Fibroblast of skin of right biceps (primary cell): ENCODE data around the gene NAPSA.
"Not testable (repeated sequence)": the region's sequence is repeated elsewhere in the genome, so short reads cannot be mapped to it uniquely, and the experiment has no call there.

ENCODE experiments used
- DNase-seq: peaks from one replicate; pipeline ENCODE4 v3.0.0-alpha.2; 2013

The NAPSA gene

DNA sequence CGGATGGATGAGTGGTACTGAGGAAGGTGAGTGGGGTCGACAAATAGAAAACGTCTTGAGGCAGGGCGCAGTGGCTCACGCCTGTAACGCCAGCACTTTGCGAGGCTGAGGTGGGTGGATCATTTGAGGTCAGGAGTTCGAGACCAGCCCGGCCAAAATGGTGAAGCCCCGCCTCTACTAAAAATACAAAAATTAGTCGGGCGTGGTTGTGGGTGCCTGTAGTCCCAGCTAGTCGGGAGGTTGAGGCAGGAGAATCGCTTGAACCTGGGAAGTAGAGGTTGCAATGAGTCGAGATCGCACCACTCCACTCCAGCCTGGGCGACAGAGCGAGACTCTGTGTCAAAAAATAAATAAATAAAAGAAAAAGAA, 35.5 kb downstream of the NAPSA start:
- not testable (repeated sequence) for DNase-seq

DNA sequence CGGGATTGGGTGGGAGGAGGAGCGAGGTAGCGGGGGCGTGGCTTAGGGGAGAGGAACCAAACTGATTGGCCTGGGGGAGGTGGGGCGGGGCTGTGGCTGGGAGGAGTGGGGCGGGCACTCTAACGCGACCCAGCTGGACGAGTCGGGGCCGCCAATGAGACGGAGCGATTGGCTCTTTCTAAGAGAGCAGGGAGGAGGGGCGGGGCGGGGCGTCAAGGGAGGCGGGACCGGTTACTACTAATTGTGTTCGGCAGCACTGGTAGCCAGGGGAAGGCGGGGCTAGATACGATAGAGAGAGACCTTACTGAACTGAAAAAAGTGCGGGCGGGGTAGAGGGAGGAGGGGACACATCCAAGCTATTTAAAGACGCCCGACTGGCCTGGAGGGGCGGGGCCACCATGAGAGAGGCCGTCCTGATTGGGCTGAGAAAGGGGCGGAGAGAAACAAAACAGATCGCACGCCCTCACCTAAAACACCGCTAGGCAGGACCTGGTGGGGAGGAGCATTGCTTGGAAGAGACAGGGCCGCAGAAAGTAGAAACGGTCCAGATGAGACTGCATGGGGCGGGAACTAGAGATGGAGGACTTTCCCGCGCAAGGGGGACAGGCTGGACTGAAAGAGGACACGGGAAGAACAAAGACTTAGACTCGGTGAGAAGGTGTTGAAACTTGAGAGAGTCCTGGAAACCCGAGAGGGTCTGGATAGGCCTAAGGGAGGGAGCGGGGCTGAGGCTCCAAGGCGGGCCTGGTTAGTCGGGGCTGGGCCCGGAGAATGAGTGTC, 36.1 kb downstream of the NAPSA start, which contains the start of gene KCNC3:
Gene KCNC3 (minus strand): TSS at position 232 of the 780 bp plus-strand sequence. CDS start 295 bp downstream, outside the sequence.
- DNase-seq: peak; percentile 94

DNA sequence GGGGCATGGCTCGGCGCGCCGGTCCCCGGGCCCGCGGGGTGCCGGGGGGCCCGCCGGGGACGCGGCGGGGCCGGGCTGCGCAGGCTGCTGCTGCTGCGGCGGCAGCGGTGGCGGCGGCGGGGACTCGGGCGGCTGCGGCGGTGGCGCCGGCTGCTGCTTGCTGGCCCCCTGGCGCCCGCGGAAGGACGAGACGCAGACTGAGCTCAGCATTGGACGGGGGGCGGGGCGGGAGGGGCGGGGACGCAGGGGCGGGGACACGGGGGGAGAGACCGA, 36.6 kb downstream of the NAPSA start:
- no peak for DNase-seq

DNA sequence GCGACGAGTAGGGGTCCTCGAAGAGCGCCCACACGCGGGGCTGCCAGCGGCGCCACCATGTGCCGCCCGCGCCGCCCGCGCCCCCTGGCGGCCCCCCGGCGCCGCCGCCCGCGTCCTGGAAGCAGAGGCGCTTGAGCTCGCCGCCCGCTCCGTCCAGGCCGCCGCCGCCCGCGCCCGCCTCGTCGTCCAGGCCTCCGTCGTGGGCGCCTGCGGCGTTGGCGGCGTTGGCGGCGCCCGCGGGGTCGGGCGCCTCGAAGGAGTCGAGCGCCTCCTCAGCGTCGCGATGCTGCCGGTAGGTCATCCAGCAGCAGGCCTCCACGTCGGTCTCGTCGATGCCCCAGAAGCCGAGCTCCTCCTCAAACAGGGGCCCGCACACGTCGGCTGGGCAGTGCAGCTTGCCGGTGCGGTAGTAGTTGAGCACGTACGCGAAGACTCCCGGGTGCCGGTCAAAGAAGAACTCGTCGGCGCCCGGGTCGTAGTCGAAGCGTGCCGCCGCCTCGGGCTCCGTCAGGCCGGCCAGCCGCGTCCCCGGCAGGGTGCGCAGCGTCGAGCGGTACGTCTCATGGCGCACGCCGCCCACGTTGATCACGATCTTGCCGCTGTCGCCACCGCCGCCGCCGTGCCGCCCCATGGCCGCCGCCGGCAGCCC, 37.1 kb downstream of the NAPSA start:
- peak; percentile 7 for DNase-seq

DNA sequence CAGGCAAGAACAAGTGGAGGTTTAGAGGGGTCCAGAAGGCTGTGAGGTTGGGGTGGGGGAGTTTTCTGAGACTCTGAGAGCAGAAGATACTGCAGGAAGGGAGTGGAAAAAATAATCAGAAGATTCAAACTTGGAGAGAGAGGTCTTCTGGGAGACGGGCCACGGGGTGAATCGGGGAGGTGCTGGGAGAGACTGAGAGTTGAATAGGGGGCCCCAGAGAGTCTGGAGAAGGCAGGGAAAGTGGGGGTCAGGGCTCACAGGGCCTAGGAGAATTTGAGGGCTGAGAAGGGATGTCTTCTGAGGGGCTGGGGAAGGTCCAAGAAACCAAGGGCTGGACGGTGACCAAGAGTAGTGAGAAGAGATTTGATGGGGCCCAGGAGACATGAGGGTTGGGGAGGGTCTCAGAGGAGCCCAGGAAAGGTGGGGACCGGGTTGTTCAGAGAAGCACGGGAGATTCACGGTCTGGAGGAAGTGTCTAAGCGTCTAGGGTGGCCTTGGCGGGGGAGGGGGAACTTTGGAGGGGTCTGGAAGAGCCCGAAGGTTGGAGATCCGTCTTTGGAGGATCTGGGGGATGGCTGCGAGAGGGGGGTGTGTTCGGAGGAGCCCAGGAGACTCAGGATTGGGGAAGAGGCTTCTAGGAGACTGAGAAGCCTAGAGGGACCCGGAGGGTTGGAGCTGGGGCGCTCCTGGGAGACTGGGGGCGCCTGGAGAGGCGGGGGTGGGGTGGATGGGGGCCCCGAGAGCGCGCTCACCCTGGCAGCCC, 37.8 kb downstream of the NAPSA start:
- DNase-seq: no peak

DNA sequence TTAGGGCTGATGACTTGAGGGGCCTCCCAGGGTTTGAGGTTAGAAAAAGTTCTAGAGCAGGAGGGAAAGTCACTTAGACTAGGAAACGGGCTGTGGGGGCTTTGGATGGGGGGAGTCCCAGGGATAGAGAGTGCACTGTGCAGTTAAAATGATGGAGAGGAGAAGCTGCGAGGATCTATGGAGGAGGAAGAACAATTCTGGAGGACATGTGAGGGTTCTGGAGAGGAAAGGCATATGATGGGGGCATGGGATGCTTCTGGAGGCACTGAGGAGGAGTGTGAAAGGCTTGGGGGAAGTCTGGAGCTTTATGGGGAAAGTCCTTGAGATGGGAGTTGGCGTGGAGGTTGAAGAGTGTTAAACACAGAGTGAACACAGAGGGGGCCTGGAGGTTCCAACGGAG, 38.4 kb downstream of the NAPSA start:
- DNase-seq: no peak

DNA sequence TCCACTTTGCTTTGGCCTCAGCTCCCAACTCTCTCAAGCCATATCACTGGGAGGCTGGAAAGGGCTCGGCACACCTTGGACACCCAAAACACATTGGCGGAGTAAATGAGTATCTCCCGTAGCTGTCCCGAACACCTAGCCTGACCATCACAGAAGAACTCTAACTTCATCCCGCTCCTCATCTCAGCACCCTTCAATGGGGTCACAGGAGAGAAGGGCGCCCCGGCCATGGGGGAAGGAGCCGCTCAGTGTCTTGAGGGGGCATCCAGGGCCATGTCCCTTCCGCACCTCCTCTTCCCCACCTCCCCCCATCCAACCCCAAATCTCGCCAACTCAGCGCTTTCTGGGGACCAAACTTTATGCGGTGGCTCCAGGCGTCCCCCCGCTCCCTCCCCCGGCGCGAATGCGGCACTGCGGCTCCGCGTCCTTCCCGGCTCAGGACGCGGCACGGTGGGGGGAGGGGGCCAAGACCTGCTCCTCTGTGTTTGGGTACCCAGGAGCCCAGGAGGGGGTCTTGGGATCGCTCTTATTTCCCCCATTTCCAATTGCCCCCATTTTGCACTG, 39.3 kb downstream of the NAPSA start:
- DNase-seq: no peak

DNA sequence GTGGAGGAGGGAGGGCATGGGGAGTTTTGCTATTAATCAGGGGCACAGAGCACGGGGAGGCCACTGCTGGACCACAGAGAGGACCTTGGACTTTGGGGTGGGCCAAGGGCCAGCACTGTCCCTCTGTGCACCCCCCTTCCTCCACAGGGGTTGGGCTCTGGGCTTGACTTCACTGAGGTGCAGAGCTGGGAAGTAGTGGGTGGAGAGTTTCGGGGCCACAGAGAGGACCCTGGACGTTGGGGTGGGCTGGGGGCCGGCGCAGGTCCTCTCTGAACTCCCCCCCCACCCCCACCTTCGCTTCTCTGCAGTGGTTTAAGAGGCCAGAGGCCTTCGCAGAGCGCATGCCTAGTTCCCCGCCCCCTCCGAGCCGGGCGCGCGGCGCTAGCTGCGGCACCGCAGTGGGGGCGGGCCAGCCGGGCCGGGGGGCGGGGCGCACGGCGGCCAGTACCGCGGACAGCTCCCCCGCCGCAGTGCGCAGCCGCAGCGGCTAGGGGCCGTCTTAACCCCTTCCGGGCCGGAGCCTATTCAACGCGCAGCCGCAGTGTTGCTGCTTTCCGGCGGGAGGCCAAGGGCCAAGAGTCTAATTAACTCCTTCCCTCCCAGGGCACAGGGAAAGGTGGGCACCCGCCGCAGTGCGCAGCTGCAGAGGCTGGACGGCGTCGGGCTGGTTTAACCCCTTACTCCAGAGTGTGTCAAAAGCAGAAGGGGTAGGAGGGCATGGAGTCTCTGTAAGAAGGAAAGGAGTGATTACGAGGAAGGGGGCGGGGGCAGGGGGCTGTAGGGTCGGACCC, 39.9 kb downstream of the NAPSA start:
- DNase-seq: peak; percentile 38

DNA sequence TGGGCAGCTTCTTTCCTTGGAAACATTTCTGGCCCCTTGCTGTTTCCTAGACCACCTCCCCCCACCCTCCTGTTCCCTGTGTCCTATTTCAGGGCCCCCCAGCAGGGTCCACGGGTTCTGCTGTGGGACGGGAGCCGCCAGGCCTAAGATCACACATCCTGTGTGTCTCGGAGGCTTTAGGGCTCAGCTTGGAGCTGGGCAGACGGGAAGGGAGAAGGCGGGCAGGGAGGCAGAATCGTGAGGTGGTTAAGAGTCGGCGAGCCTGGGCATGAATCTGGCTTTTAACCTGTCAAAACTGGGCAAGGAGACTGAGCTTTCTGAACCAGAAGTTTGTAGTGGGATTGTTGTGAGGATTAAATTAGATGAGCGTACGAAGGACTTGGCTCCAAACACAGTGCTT, 41.1 kb downstream of the NAPSA start:
- DNase-seq: no peak

DNA sequence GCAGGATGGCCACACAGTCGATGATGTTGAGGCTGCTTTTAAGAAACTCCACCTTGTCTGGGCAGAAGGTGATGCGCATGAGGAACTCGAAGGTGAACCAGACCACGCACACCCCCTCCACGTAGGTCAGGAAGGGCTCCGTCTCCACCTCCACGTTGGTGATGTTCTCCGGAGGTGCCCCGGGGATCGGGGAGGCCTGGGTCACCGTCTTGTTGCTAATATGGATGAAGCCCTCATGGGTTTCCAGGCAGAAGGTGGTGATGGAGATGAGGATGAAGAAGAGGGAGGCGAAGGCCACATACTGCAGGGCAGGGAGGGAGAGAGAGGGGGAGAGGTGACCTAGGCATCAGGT, 41.7 kb downstream of the NAPSA start:
- DNase-seq: no peak

DNA sequence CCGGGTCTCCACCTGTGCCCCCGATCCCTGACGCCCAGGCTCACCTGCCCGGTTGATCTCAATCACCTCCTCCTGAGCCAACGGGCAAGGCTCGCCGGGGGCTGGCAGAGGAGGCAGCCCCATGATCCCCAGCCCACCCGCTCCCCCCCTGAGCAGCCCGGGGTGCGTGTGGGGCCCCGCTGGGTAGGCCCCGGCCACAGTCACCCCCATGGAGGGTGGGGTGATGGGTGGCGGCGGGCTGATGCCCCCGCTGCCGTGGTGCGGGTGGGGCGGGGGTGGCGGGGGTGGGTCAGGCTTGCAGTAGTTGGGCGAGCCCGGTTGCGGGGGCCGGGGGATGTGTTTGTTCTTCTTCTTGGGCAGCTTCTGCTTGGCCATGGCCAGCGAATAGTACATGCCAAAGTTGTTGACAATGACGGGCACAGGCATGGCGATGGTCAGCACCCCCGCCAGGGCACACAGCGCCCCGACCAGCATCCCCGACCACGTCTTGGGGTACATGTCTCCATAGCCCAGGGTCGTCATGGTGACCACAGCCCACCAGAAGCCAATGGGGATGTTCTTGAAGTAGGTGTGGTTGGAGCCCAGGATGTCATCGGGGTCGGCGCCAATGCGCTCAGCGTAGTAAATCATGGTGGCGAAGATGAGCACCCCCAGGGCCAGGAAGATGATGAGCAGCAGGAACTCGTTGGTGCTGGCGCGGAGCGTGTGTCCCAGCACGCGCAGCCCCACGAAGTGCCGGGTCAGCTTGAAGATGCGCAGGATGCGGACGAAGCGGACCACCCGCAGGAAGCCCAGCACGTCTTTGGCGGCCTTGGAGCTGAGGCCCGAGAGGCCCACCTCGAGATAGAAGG, 42.3 kb downstream of the NAPSA start:
- no peak for DNase-seq

DNA sequence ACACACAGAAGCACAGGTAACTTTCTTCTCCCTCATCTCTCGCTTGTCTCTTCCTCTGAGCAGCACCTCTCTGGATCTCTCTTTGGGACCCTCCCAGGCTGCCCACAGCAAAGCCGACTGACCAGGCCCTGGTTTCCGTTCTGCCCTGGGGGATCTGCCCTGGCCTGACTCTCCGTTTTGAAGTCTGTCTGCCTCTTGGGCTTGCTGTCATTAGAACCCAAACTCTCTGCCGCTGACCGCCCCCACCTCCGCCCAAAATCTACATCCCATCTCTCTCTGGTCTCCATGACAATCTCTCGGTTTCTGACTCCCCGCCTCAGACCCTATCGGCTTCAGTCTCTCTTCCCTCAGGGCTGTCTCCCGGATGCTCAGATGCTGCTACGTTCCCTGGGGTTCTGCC, 43.2 kb downstream of the NAPSA start:
- DNase-seq: no peak

DNA sequence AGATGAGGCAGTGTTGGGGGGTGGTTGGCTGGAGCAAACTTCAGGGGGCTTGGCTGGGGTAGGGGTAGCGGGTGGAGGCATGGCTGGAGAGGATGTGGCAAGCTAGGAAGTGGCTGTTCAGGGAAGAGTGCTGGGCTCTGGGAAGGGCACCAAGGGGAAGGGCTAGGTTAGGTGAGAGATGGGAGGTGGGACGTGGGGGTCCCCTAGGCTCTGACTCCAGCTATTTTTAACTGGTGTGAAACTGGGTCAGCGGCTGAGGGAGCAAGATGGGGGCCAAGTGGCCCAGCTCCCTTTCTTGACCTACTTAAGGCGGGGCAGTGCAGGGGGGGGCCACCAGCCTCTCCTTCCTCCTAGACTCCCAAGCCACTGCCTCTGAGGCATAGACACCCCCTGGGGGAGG, 43.6 kb downstream of the NAPSA start:
- no peak for DNase-seq

DNA sequence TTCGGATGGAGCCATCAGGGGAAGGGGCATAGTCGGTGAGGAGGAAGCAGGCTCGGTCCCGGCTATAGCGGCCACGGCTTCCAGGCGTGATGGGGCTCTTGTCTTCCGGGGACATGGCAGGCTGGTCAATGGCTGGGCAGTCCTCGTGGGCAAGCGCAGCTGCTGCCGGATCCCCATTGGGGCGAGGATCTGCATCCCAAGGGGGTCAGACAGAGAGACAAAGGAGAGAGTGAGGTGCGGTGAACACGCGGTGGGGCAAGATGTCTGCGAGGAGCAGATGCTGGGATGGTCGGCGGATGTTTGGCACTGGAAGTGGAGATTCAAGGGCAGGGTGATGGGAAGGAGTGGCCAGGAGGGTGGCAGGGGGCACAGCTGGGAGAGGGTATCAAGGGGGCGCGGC, 44.8 kb downstream of the NAPSA start:
- DNase-seq: no peak

DNA sequence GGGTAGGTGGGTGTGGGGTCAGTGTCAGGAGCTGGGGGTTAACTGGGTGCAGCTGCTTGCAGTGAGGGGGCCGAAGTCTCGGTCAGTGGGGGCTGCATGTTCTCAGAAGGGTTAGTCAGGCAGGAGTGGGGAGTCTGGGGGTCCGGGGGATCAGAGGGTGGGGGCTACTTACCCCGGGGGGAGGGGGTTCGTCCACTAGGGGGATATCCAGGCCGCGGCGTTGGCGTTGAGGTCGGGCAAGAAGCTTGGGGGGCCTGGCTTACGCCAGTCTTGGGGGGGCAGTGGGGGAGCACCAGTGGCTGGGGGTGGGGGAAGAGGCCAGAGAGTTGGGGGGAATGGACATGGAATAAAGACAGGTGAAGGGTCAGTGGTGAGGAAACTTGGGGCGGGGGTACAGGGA, 45.4 kb downstream of the NAPSA start:
- DNase-seq: no peak

DNA sequence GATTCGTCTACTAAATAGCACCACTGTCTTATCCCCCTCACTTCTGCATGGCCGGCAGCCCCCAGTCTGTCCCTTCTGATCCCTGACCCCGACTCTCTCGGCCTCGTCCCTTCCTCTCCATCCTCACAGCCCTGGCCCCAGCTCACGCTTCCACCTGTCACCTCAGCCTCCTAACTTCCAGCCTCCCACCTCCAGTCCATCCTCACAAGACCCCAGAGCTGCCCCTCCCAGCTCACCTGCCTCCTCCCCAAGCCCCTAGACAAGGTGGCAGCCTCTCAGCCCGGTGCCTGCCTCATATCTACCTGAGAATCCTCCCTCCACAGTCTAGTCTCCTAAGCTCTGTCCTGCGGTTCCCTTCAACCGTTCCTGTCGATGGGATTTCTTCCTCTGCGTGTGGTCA, 46.3 kb downstream of the NAPSA start:
- DNase-seq: no peak

DNA sequence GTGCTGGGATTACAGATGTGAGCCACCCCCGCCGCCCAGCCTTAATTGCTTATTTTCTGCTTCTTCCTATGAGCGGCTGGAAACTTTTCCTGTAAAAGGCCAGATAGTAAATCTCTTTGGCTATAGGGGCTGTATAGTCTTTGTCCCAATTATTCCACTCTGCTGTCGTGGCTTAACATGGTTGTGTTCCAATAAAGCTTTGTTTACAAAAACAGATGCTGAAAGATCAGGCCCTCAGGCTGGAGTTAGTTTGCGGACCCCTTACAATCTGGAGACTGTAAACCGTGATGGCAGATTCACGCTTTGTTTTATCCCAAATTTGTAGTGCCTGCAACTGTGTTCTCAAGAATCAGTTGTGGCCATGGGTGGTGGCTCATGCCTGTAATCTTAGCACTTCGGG, 47.0 kb downstream of the NAPSA start:
- no peak for DNase-seq

DNA sequence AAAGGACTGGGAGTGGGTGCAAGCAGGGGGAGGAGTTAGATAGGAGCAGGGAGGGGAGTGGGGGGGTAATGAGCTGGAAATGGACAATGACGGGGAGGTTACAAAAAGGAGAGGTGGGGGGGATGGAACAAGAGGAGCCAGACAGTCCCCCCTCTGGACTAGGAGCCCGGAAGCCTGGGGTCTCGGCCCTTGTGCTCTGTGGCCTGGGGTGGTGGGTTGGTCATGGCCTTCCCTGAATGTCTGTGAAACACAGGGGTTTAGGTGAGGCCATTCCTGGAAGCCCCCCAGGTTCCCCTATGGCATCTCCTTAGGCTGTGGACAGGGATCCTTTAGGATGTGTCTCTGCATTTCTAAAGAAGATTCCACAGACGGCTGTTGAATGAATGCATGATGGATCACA, 48.3 kb downstream of the NAPSA start:
- no peak for DNase-seq

DNA sequence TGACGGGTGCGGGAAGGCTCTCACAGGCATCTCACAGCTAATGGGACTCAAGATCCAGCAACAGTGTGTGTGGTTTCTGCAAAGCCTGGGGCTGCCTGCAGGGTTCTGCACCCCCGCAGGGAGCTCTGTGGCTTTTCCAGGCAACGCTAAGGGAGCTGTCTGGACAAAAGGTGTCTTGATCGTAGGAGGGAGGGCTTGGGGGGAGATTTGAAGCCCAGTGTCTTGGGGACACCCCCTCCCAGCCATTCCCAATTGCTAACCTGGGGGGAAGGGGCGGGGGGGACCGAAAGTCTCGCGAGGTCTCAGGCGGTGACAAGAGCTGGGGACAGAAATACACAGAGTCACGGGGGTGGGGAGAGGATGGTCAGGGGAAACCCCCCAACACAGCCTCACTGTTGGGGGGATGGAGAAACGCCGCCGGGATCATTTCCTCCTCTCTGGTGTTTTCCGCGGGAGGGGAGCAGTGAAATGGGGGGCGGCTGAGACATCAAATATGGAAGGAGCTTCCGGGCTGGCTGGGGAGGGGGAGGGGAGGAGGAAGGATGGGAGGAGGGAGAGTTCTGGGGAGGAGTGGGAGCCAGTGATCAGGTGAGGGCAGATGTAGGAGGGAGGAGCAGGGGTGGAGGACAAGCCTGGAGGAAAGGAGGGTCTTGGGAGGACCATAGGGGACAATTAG, 49.5 kb downstream of the NAPSA start:
- no peak for DNase-seq

DNA sequence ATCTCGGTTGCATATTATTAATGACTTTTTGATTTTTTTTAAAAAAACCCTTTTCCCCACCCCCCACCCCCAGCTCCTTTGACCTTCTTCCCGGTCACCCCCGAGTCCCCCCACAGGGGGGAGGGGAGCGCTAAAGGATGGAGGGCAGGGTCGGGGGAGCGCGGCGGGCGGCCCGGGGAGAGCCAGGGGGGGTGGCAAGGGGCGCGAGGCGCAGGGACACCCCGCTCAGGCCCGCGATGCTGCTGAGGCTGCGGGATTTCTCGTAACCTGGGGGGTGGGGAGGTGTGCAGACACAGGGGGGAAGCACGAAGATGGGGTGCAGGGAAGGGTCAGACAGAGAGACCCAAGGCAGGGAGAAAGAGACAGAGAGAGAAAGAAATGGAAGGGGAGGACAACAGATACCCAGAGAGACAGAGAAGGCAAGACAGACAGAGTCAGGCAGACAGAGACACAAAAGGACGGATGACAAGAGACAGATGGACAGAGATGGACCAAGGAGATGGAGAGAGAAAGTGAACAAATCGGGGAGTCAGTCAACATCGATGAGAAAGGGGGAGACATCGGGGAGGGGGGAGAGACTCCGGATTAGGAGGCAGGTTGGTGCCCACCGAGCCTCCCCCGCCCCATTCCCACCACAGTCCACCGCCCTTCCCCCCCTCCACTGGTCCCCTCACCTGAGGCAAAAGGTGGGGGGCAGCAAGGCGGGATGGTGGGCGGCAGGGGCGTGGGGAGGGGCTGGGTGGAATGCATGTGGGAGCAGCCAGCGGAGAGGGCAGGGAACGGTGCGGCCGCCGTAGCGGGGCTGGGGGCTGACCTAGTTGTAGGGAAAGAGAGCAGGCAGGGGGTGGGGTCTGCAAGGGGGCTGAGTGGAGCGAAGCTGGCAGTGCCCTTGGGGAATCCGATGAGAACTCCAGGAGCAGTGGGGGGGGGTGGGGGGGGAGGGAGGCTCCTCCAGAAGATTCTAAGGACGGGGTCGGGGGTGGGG, 50.4 kb downstream of the NAPSA start:
- no peak for DNase-seq
